ENCODE data around the gene SLC10A3. TPM values are rescaled to one million over a fixed set of nuclear protein-coding genes. Genes with fewer than 3 reads are reported as not detected.

SLC10A3 gene
- total and polyA plus RNA-seq, 2 donors (not counting 1 experiment from before 2014, with no cell fraction given), result 17.9 to 36.9 TPM

GRCh38 chrX:154466036-154466435, 24.4 kb downstream of the SLC10A3 start:
- TF ChIP-seq, protein P1, sequence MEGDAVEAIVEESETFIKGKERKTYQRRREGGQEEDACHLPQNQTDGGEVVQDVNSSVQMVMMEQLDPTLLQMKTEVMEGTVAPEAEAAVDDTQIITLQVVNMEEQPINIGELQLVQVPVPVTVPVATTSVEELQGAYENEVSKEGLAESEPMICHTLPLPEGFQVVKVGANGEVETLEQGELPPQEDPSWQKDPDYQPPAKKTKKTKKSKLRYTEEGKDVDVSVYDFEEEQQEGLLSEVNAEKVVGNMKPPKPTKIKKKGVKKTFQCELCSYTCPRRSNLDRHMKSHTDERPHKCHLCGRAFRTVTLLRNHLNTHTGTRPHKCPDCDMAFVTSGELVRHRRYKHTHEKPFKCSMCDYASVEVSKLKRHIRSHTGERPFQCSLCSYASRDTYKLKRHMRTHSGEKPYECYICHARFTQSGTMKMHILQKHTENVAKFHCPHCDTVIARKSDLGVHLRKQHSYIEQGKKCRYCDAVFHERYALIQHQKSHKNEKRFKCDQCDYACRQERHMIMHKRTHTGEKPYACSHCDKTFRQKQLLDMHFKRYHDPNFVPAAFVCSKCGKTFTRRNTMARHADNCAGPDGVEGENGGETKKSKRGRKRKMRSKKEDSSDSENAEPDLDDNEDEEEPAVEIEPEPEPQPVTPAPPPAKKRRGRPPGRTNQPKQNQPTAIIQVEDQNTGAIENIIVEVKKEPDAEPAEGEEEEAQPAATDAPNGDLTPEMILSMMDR (IDR thresholded peaks at IDR 0.05), result no peak
- TF ChIP-seq EZH2 (IDR thresholded peaks at IDR 0.05; ENCODE audit: borderline replicate concordance, insufficient read depth, low read depth, low read length, poor library complexity, severe bottlenecking), result no peak
- no peak for ATAC-seq (ENCODE audit: low read depth)
- H3K4me1 Mint-ChIP-seq, result peaks cover 1% of the 10 kb centered on the region
- Histone ChIP-seq H3K4me1 (ENCODE audit: control insufficient read depth in 2 of 2, insufficient read depth in 2 of 2, low read length in 2 of 2) (no peaks in the 10 kb centered on the region), H3K36me3 (replicated peaks in 1 of 2; ENCODE audit: control extremely low read depth in 1 of 2, control insufficient read depth in 1 of 2, extremely low read depth in 1 of 2, insufficient read depth in 2 of 2, low read length in 1 of 2) (peaks cover 0 to 32% of the 10 kb centered on the region in 2 experiments), H2AFZ (ENCODE audit: insufficient read depth, low read depth, low read length, poor library complexity, severe bottlenecking) (no peak overlapping the region), H3K4me3 (ENCODE audit: control extremely low read depth in 1 of 5, extremely low read depth in 1 of 5, insufficient read depth in 1 of 5, low read depth in 2 of 5, low read length in 4 of 5) (no peak overlapping the region), H3K27ac (ENCODE audit: low read length in 2 of 2) (no peak overlapping the region), H3K27me3 (replicated peaks in 1 of 4; ENCODE audit: control extremely low read depth in 1 of 4, control insufficient read depth in 3 of 4, insufficient read depth in 4 of 4, low read length in 3 of 4) (no peaks in the 10 kb centered on the region), H3K79me2 (ENCODE audit: control insufficient read depth, insufficient read depth, low read length) (peaks cover under 1% of the 10 kb centered on the region), H3K9me3 (ENCODE audit: control extremely low read depth in 1 of 3, control insufficient read depth in 2 of 3, insufficient read depth in 1 of 3, low read length in 2 of 3) (no peaks in the 10 kb centered on the region), H4K20me1 (ENCODE audit: control insufficient read depth, insufficient read depth, low read length, poor library complexity, severe bottlenecking) (no peaks in the 10 kb centered on the region), H3K9ac (ENCODE audit: low read length) (no peak overlapping the region), H3K4me2 (replicated peaks; ENCODE audit: low read depth, low read length, poor library complexity, severe bottlenecking) (no peak overlapping the region)
- intact Hi-C loops (cut with micrococcal nuclease), result no loop called here
- no peak for DNase-seq
- no peak overlapping the region for H3K4me3 Mint-ChIP-seq
- H3K9me3 Mint-ChIP-seq (ENCODE audit: insufficient read depth), result no peaks in the 10 kb centered on the region
- H3K27ac Mint-ChIP-seq, result no peak overlapping the region
- no peaks in the 10 kb centered on the region for H3K27me3 Mint-ChIP-seq
- ChIA-PET CTCF (no interaction called here), POLR2A (interaction anchor here (0.6 kb wide), 1 partner anchor 59 kb away, joined by 6 read pairs; no protein-coding TSS in a partner anchor)
- 96% methylated on average over 18 of the region's 32 CpGs for WGBS (ENCODE audit: insufficient coverage)

- TF ChIP-seq, protein P1 (IDR thresholded peaks at IDR 0.05), result no peak
- TF ChIP-seq EZH2 (IDR thresholded peaks at IDR 0.05; ENCODE audit: borderline replicate concordance, insufficient read depth, low read depth, low read length, poor library complexity, severe bottlenecking), result no peak
- DNase-seq, result no peak
- no peak overlapping the region for H3K4me3 Mint-ChIP-seq
- no peaks in the 10 kb centered on the region for H3K9me3 Mint-ChIP-seq (ENCODE audit: insufficient read depth)
- POLR2A ChIA-PET, result interaction anchor here (0.6 kb wide), 1 partner anchor 59 kb away, joined by 6 read pairs; no protein-coding TSS in a partner anchor
- H3K9me3 ChIP-seq (ENCODE audit: control extremely low read depth in 1 of 3, control insufficient read depth in 2 of 3, insufficient read depth in 1 of 3, low read length in 2 of 3), result no peaks in the 10 kb centered on the region
- CTCF ChIA-PET, result no interaction called here
- no peaks in the 10 kb centered on the region for H3K27me3 Mint-ChIP-seq
- H3K27me3 ChIP-seq (replicated peaks in 1 of 4; ENCODE audit: control extremely low read depth in 1 of 4, control insufficient read depth in 3 of 4, insufficient read depth in 4 of 4, low read length in 3 of 4), result no peaks in the 10 kb centered on the region
- H3K27ac Mint-ChIP-seq, result no peak overlapping the region
- H3K4me1 Mint-ChIP-seq, result peaks cover 1% of the 10 kb centered on the region
- H3K4me3 ChIP-seq (ENCODE audit: control extremely low read depth in 1 of 5, extremely low read depth in 1 of 5, insufficient read depth in 1 of 5, low read depth in 2 of 5, low read length in 4 of 5), result no peak overlapping the region
- H3K79me2 ChIP-seq (ENCODE audit: control insufficient read depth, insufficient read depth, low read length), result peaks cover 5% of the 10 kb centered on the region
- no peak overlapping the region for H2AFZ ChIP-seq (ENCODE audit: insufficient read depth, low read depth, low read length, poor library complexity, severe bottlenecking)
- no peak overlapping the region for H3K9ac ChIP-seq (ENCODE audit: low read length)
- peaks cover 0 to 35% of the 10 kb centered on the region in 2 experiments for H3K36me3 ChIP-seq (replicated peaks in 1 of 2; ENCODE audit: control extremely low read depth in 1 of 2, control insufficient read depth in 1 of 2, extremely low read depth in 1 of 2, insufficient read depth in 2 of 2, low read length in 1 of 2)
- no peak overlapping the region for H3K27ac ChIP-seq (ENCODE audit: low read length in 2 of 2)
- intact Hi-C loops (cut with micrococcal nuclease), result no loop called here
- WGBS (ENCODE audit: insufficient coverage), result 94% methylated on average over 12 of the region's 14 CpGs
- H3K4me1 ChIP-seq (ENCODE audit: control insufficient read depth in 2 of 2, insufficient read depth in 2 of 2, low read length in 2 of 2), result no peaks in the 10 kb centered on the region
- ATAC-seq (ENCODE audit: low read depth), result no peak
- no peak overlapping the region for H3K4me2 ChIP-seq (replicated peaks; ENCODE audit: low read depth, low read length, poor library complexity, severe bottlenecking)
- no peaks in the 10 kb centered on the region for H4K20me1 ChIP-seq (ENCODE audit: control insufficient read depth, insufficient read depth, low read length, poor library complexity, severe bottlenecking)
These were observed 24.8 kb downstream of the SLC10A3 start for GRCh38 chrX:154465601-154466000.

Data from B cell (primary cell).